OCI-LY3 (cell line): ENCODE measurements around the gene SNTB2.

Source experiments
- H2AFZ ChIP-seq: fragments of 200-600, 300-600 bp; shearing (Covaris generic); 2 replicates; pipeline ENCODE4 v1.6.0; 2014; ENCODE audit warnings: antibody characterized with exemption, low read depth, low read length
- H3K27ac ChIP-seq: fragments of 200-600, 300-600 bp; sonication (generic); 2 replicates; pipeline ENCODE4 v1.5.1; 2014; ENCODE audit warnings: mild to moderate bottlenecking, low read length, moderate library complexity, mixed read lengths
- H3K27me3 ChIP-seq: fragments of 200-600, 300-600 bp; sonication (generic); 2 replicates; pipeline ENCODE4 v1.6.1; 2014; ENCODE audit warnings: low read depth, low read length, mixed read lengths
- H3K36me3 ChIP-seq: fragments of 200-600, 300-600 bp; sonication (generic); replicated peaks from 2 replicates; pipeline ENCODE3; 2014; ENCODE audit warnings: low read depth, low read length, mixed read lengths
- H3K4me1 ChIP-seq: fragments of 300-600, 200-600 bp; sonication (generic); 2 replicates; pipeline ENCODE4 v1.6.1; 2014; ENCODE audit warnings: low read length, mixed read lengths
- H3K4me2 ChIP-seq: fragments of 200-600, 300-600 bp; sonication (generic); 2 replicates; pipeline ENCODE4 v1.6.1; 2014; ENCODE audit warnings: low read length, mixed read lengths
- H3K4me3 ChIP-seq: fragments of 300-600, 200-600 bp; sonication (generic); 2 replicates; pipeline ENCODE4 v1.5.1; 2014; ENCODE audit warnings: antibody characterized with exemption, mild to moderate bottlenecking, low read length, moderate library complexity
- H3K79me2 ChIP-seq: fragments of 300-600, 200-600 bp; shearing (Covaris generic); 2 replicates; pipeline ENCODE4 v1.6.1; 2014; ENCODE audit warnings: mild to moderate bottlenecking, low read length, mixed read lengths
- H3K9ac ChIP-seq: fragments of 300-600, 200-600 bp; shearing (Covaris generic); 2 replicates; pipeline ENCODE4 v1.6.0; 2014; ENCODE audit warnings: mild to moderate bottlenecking, low read length, moderate library complexity
- H3K9me3 ChIP-seq: fragments of 200-600, 300-600 bp; shearing (Covaris generic); 2 replicates; pipeline ENCODE4 v1.6.1; 2014; ENCODE audit warnings: low read length, mixed read lengths; ENCODE audit not compliant: insufficient read depth
- H4K20me1 ChIP-seq: fragments of 200-600, 300-600 bp; sonication (generic); 2 replicates; pipeline ENCODE4 v1.6.1; 2016; ENCODE audit warnings: low read length, mixed read lengths; ENCODE audit not compliant: insufficient read depth
- CTCF ChIP-seq: fragments of 200-600, 300-600 bp; sonication (generic); IDR thresholded peaks from 2 replicates; pipeline ENCODE4 v1.5.1; 2014; ENCODE audit warnings: antibody characterized with exemption, low read length, low read depth
- EZH2phosphoT487 ChIP-seq: fragments of 200-600 bp; shearing (Covaris generic); IDR thresholded peaks from 2 replicates; pipeline ENCODE4 v1.6.1; 2018; ENCODE audit warnings: antibody characterized with exemption, mixed run types, low read depth

The SNTB2 gene

GRCh38 chr16:69324013-69324531 is 137.1 kb downstream of the SNTB2 start:
- peaks cover 77% of the 10 kb centered on the region for H3K36me3 ChIP-seq
- no peak for TF ChIP-seq EZH2phosphoT487
- no peak for TF ChIP-seq CTCF
- H3K4me3 ChIP-seq, result no peak overlapping the region
- H3K4me2 ChIP-seq, result no peak overlapping the region
- H3K9ac ChIP-seq, result no peak overlapping the region
- peaks cover 10% of the 10 kb centered on the region for H3K4me1 ChIP-seq
- H4K20me1 ChIP-seq, result peaks cover 32% of the 10 kb centered on the region
- no peak overlapping the region for H2AFZ ChIP-seq
- no peaks in the 10 kb centered on the region for H3K9me3 ChIP-seq
- peaks cover 73% of the 10 kb centered on the region for H3K79me2 ChIP-seq
- H3K27me3 ChIP-seq, result no peaks in the 10 kb centered on the region
- no peak overlapping the region for H3K27ac ChIP-seq

GRCh38 chr16:69324585-69325253 is 137.8 kb downstream of the SNTB2 start:
- Histone ChIP-seq H3K79me2 (peaks cover 79% of the 10 kb centered on the region), H2AFZ (no peak overlapping the region), H3K36me3 (peaks cover 78% of the 10 kb centered on the region), H3K27ac (no peak overlapping the region), H3K9ac (no peak overlapping the region), H3K27me3 (no peaks in the 10 kb centered on the region), H3K4me1 (peaks cover 14% of the 10 kb centered on the region), H4K20me1 (peaks cover 38% of the 10 kb centered on the region), H3K4me2 (no peak overlapping the region), H3K4me3 (no peak overlapping the region), H3K9me3 (no peaks in the 10 kb centered on the region)
- TF ChIP-seq CTCF (no peak), EZH2phosphoT487 (no peak)

GRCh38 chr16:69325784-69326171 is 138.8 kb downstream of the SNTB2 start:
- no peak overlapping the region for H3K4me2 ChIP-seq
- no peak overlapping the region for H3K27ac ChIP-seq
- TF ChIP-seq EZH2phosphoT487 (no peak), CTCF (no peak)
- H3K4me3 ChIP-seq, result no peak overlapping the region
- H3K4me1 ChIP-seq, result peaks cover 14% of the 10 kb centered on the region
- peaks cover 69% of the 10 kb centered on the region for H3K36me3 ChIP-seq
- H3K27me3 ChIP-seq, result no peaks in the 10 kb centered on the region
- H3K79me2 ChIP-seq, result peaks cover 88% of the 10 kb centered on the region
- H3K9me3 ChIP-seq, result no peaks in the 10 kb centered on the region
- H2AFZ ChIP-seq, result no peak overlapping the region
- H3K9ac ChIP-seq, result no peak overlapping the region
- H4K20me1 ChIP-seq, result peaks cover 39% of the 10 kb centered on the region

- no peak overlapping the region for H3K4me2 ChIP-seq
- TF ChIP-seq EZH2phosphoT487, result no peak
- no peak for TF ChIP-seq CTCF
- H3K4me3 ChIP-seq, result no peak overlapping the region
- H3K4me1 ChIP-seq, result peaks cover 17% of the 10 kb centered on the region
- no peaks in the 10 kb centered on the region for H3K9me3 ChIP-seq
- no peaks in the 10 kb centered on the region for H3K27me3 ChIP-seq
- H2AFZ ChIP-seq, result no peak overlapping the region
- H4K20me1 ChIP-seq, result peaks cover 39% of the 10 kb centered on the region
- peaks cover 88% of the 10 kb centered on the region for H3K79me2 ChIP-seq
- H3K27ac ChIP-seq, result no peak overlapping the region
- H3K36me3 ChIP-seq, result peaks cover 63% of the 10 kb centered on the region
- no peak overlapping the region for H3K9ac ChIP-seq
Measured at GRCh38 chr16:69326172-69326873, 139.4 kb downstream of the SNTB2 start.
